ENCODE measurements around the gene NALCN.

NALCN gene

GRCh38 chr13:101017123-101017872, 399.0 kb downstream of the NALCN start:
- no peak for DNase-seq

GRCh38 chr13:101016475-101016874, 399.8 kb downstream of the NALCN start:
- no peak for DNase-seq

DNA sequence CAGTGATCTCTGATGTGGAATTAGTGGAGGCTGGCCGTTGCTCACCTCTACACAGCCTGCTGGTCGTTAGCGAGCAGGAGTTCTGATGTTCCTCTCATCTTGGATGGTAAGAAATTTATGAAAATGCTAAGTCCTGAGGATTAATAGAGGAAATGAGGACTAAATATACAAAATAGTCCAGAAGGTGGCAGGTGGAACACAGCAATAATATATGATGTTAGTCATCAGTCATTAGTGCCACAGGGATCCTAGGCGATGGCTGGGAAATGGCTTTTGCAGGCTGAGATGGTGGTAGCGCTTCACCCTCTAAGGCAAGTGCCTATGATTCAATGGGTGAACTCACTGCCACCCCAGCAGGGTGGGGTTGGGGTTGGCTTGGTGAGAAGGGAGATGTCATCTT, 403.1 kb downstream of the NALCN start:
- DNase-seq, result no peak

DNA sequence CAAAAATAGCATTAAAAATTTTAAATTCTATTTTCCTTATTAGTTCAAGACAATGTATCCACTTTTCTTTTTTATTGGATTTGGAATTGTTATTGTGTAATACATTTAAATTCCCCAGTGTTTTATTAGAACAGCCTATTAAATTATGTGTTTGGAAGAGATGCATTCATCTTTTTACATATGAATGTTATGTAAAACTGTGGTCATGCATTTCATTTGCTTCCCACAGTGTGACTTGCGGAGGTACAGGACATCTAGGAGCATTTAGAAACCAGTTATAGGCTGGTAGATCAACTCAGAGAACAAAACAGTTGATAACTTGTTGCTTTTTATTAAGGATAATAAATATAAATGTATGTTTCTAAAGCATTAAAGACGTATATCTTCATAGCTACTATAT, 406.2 kb downstream of the NALCN start:
- no peak for DNase-seq

- no peak for DNase-seq
These were observed 409.1 kb downstream of the NALCN start for GRCh38 chr13:101007245-101007644.

All from fibroblast of skin of abdomen (primary cell).